GM21576 (cell line): ENCODE data around the gene LMF1.

Experiments
- ATAC-seq: cut with Tn5 transposase; IDR thresholded peaks from one replicate; pipeline ENCODE4 v1.9.1; 2021; ENCODE audit warnings: mild to moderate bottlenecking, moderate library complexity; ENCODE audit not compliant: unreplicated experiment

The LMF1 gene

GRCh38 chr16:853981-854807 lies 116.6 kb downstream of the LMF1 start:
- no peak for ATAC-seq

- ATAC-seq = no peak
These were observed 117.5 kb downstream of the LMF1 start for GRCh38 chr16:853306-853705.

GRCh38 chr16:852451-853185 lies 118.2 kb downstream of the LMF1 start:
- no peak for ATAC-seq

GRCh38 chr16:851871-852270 lies 118.9 kb downstream of the LMF1 start:
- ATAC-seq = no peak

- ATAC-seq = no peak
These were observed 119.5 kb downstream of the LMF1 start for GRCh38 chr16:851209-851810.

- no peak for ATAC-seq
These were observed 120.1 kb downstream of the LMF1 start for GRCh38 chr16:850668-851067.

GRCh38 chr16:848510-849253 lies 122.1 kb downstream of the LMF1 start:
- ATAC-seq = no peak

GRCh38 chr16:847681-848445 lies 122.9 kb downstream of the LMF1 start:
- ATAC-seq = no peak

- no peak for ATAC-seq
These were observed 123.6 kb downstream of the LMF1 start for GRCh38 chr16:847151-847550.

GRCh38 chr16:845351-845745 lies 125.4 kb downstream of the LMF1 start:
- ATAC-seq = no peak

- ATAC-seq = no peak
These were observed 126.0 kb downstream of the LMF1 start for GRCh38 chr16:844638-845350.

GRCh38 chr16:843771-844170 lies 127.0 kb downstream of the LMF1 start:
- no peak for ATAC-seq

GRCh38 chr16:842711-843560 lies 127.8 kb downstream of the LMF1 start:
- no peak for ATAC-seq

GRCh38 chr16:842061-842476 lies 128.7 kb downstream of the LMF1 start:
- ATAC-seq = no peak

GRCh38 chr16:841455-842060 lies 129.2 kb downstream of the LMF1 start:
- ATAC-seq = no peak

GRCh38 chr16:840561-841454 lies 130.0 kb downstream of the LMF1 start:
- ATAC-seq = no peak

- no peak for ATAC-seq
These were observed 131.0 kb downstream of the LMF1 start for GRCh38 chr16:839643-840408.
